ENCODE measurements around the gene ACSF2. TPM values are rescaled to one million over a fixed set of nuclear protein-coding genes. Genes with fewer than 3 reads are reported as not detected.
A peak's percentile ranks its signal among the peaks of the same experiment; 100 is the strongest.

ACSF2 gene
- polyA plus RNA-seq, 1 donor (not counting 4 experiments of a cell fraction or from before 2014, with no cell fraction given), result 71.9 TPM

- peak within 1 kb of the TSS; percentile 40 for H3K9ac ChIP-seq (ENCODE audit: control insufficient read depth, extremely low read depth, insufficient read depth, low read length)
- H3K9me3 ChIP-seq (ENCODE audit: control insufficient read depth, low read depth, low read length), result no peaks in the 10 kb centered on the region
- FAIRE-seq (no peak), DNase-seq (ENCODE audit: low read depth, low spot score) (no peak)
- H3K27me3 ChIP-seq (ENCODE audit: control insufficient read depth, extremely low read depth, insufficient read depth, low read length), result no peaks in the 10 kb centered on the region
- no peaks in the 10 kb centered on the region for H4K20me1 ChIP-seq (ENCODE audit: control insufficient read depth, extremely low read depth, insufficient read depth, low read length)
- peak in 1 of 3 experiments; percentile 56 for TF ChIP-seq CTCF (optimal IDR thresholded peaks at IDR 0.05 in 1 of 3, IDR thresholded peaks at IDR 0.05 in 1 of 3, conservative IDR thresholded peaks at IDR 0.05 in 1 of 3; ENCODE audit: extremely low read depth in 1 of 3, insufficient read depth in 2 of 3, low read length in 3 of 3)
- no peak for TF ChIP-seq EZH2 (IDR thresholded peaks at IDR 0.05; ENCODE audit: low read length)
- H3K4me2 ChIP-seq (ENCODE audit: control insufficient read depth, extremely low read depth, insufficient read depth, low read depth, low read length), result peak within 1 kb of the TSS; percentile 55
- H3K27ac ChIP-seq (ENCODE audit: control insufficient read depth, insufficient read depth, low read length), result no peak within 1 kb of the TSS
- no peaks in the 10 kb centered on the region for H3K9me1 ChIP-seq (ENCODE audit: control insufficient read depth, extremely low read depth, insufficient read depth, low read length)
- H3K36me3 ChIP-seq (ENCODE audit: control insufficient read depth in 2 of 2, extremely low read depth in 1 of 2, insufficient read depth in 2 of 2, low read length in 2 of 2), result no peaks in the 10 kb centered on the region
- peak within 1 kb of the TSS in 2 of 3 experiments; percentile 27 to 45 for H3K4me3 ChIP-seq (ENCODE audit: control insufficient read depth in 2 of 3, extremely low read depth in 1 of 3, insufficient read depth in 2 of 3, low read depth in 1 of 3, low read length in 3 of 3)
- H3K79me2 ChIP-seq (ENCODE audit: control insufficient read depth, insufficient read depth, low read length), result no peaks in the 10 kb centered on the region
- H3K4me1 ChIP-seq (ENCODE audit: control insufficient read depth, extremely low read depth, insufficient read depth, low read length), result peaks cover 56% of the 10 kb centered on the region
- dilution Hi-C loops (cut with MboI; ENCODE audit: extremely low pct_ligation_motif_present, low sequenced_read_pairs), result no loop called here
- H2AFZ ChIP-seq (ENCODE audit: control insufficient read depth, low read length), result peak within 1 kb of the TSS; percentile 73
Measured at GRCh38 chr17:50507871-50508572, 82.0 kb downstream of the ACSF2 start, which contains the start of gene MYCBPAP. TSS of gene MYCBPAP (plus strand) at chr17:50508439. CDS start at chr17:50508675, 236 bp downstream.

GRCh38 chr17:50508573-50509460, 82.8 kb downstream of the ACSF2 start:
- TF ChIP-seq EZH2 (IDR thresholded peaks at IDR 0.05; ENCODE audit: low read length), result no peak
- no peak for TF ChIP-seq CTCF (optimal IDR thresholded peaks at IDR 0.05 in 1 of 3, IDR thresholded peaks at IDR 0.05 in 1 of 3, conservative IDR thresholded peaks at IDR 0.05 in 1 of 3; ENCODE audit: extremely low read depth in 1 of 3, insufficient read depth in 2 of 3, low read length in 3 of 3)
- Histone ChIP-seq H4K20me1 (ENCODE audit: control insufficient read depth, extremely low read depth, insufficient read depth, low read length) (no peaks in the 10 kb centered on the region), H3K79me2 (ENCODE audit: control insufficient read depth, insufficient read depth, low read length) (no peaks in the 10 kb centered on the region), H2AFZ (ENCODE audit: control insufficient read depth, low read length) (peak overlapping the region; percentile 73), H3K4me1 (ENCODE audit: control insufficient read depth, extremely low read depth, insufficient read depth, low read length) (peaks cover 52% of the 10 kb centered on the region), H3K4me3 (ENCODE audit: control insufficient read depth in 2 of 3, extremely low read depth in 1 of 3, insufficient read depth in 2 of 3, low read depth in 1 of 3, low read length in 3 of 3) (peak overlapping the region in 2 of 3 experiments; percentile 27 to 45), H3K27ac (ENCODE audit: control insufficient read depth, insufficient read depth, low read length) (no peak overlapping the region), H3K27me3 (ENCODE audit: control insufficient read depth, extremely low read depth, insufficient read depth, low read length) (no peaks in the 10 kb centered on the region), H3K9ac (ENCODE audit: control insufficient read depth, extremely low read depth, insufficient read depth, low read length) (peak overlapping the region; percentile 40), H3K9me3 (ENCODE audit: control insufficient read depth, low read depth, low read length) (no peaks in the 10 kb centered on the region), H3K36me3 (ENCODE audit: control insufficient read depth in 2 of 2, extremely low read depth in 1 of 2, insufficient read depth in 2 of 2, low read length in 2 of 2) (no peaks in the 10 kb centered on the region), H3K9me1 (ENCODE audit: control insufficient read depth, extremely low read depth, insufficient read depth, low read length) (no peaks in the 10 kb centered on the region), H3K4me2 (ENCODE audit: control insufficient read depth, extremely low read depth, insufficient read depth, low read depth, low read length) (peak overlapping the region; percentile 55)
- DNase-seq (ENCODE audit: low read depth, low spot score) (no peak), FAIRE-seq (no peak)
- dilution Hi-C loops (cut with MboI; ENCODE audit: extremely low pct_ligation_motif_present, low sequenced_read_pairs), result no loop called here
